Measurements from ENCODE around the gene PLK2.

DNA sequence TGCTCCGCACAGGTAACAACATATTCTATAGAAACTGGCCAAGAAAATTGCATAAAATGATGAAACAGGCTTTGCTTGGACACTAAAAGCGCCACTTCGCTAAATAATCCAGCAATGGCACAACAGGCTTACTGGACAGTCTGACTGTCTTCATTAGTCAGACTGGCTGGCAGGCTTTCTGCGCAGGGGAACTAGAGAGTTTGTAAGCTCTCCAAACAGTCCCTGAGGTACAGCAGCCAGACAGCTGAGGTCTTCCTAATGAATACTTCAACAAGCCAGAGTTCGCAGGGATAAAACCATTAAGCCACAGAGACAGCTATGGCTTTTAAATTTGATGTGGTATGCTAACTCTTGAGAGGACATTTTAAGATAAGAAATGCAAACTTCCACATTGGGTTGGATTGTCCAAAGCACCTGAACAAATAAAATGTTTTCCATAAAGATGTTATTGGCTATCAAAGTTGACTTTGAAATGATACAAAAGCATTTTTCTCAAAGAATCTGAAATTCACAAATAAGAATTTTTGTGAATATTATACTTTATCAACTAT lies 20.7 kb downstream of the PLK2 start:
- TF ChIP-seq, protein P1, sequence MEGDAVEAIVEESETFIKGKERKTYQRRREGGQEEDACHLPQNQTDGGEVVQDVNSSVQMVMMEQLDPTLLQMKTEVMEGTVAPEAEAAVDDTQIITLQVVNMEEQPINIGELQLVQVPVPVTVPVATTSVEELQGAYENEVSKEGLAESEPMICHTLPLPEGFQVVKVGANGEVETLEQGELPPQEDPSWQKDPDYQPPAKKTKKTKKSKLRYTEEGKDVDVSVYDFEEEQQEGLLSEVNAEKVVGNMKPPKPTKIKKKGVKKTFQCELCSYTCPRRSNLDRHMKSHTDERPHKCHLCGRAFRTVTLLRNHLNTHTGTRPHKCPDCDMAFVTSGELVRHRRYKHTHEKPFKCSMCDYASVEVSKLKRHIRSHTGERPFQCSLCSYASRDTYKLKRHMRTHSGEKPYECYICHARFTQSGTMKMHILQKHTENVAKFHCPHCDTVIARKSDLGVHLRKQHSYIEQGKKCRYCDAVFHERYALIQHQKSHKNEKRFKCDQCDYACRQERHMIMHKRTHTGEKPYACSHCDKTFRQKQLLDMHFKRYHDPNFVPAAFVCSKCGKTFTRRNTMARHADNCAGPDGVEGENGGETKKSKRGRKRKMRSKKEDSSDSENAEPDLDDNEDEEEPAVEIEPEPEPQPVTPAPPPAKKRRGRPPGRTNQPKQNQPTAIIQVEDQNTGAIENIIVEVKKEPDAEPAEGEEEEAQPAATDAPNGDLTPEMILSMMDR (IDR thresholded peaks at IDR 0.05) = no peak
- TF ChIP-seq POLR2A (IDR thresholded peaks at IDR 0.05; ENCODE audit: low read depth) (no peak), EP300 (IDR thresholded peaks at IDR 0.05) (no peak), POLR2AphosphoS5 (IDR thresholded peaks at IDR 0.05) (no peak)

Measured in esophagus muscularis mucosa (tissue), 4 donors.